ENCODE measurements around the gene ZFYVE28. TPM values are rescaled to one million over a fixed set of nuclear protein-coding genes. Genes with fewer than 3 reads are reported as not detected.

The ZFYVE28 gene
- total and polyA plus RNA-seq, 2 donors (not counting 1 experiment from before 2014, with no cell fraction given), result 5.8 to 12.1 TPM

DNA sequence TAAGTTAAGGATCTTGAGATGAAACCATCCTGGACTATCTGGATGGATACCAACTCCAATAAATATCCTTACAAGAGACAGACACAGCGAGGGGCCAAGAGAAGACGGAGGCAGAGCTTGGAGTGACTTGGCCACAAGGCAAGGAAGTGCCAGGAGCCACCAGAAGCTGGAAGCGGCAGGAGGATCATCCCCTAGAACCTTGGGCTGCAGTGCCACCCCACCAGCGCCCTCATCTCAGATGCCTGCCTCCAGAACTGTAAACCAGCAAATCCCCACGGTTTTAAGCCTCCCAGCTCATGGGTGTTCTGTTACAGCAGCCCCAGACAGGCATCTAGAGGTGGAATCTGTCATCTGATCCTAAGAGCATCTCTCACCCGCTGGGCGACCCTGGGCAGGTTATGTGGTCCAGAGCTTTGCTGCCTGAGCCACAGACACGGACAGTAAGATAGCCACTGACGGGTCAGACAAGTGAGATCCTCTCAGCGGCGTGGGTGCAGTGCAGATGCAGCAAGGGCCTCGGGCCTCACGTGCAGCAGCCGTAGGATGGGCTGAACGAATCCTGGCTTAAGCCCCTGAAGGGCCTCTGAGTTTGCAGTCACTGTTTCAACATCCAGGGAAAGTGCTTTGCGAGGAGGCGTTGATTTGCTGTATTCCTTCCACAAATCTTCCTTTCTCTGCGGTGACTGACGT lies 131.4 kb downstream of the ZFYVE28 start:
- Mint-ChIP-seq H3K27me3 (no peaks in the 10 kb centered on the region), H3K4me3 (no peak overlapping the region), H3K27ac (no peak overlapping the region)

More for the DNA sequence above, 131.4 kb downstream of the ZFYVE28 start:
- no peak overlapping the region for H3K27ac ChIP-seq (ENCODE audit: low read length in 2 of 2)
- intact Hi-C loops (cut with micrococcal nuclease), result no loop called here
- no peaks in the 10 kb centered on the region for H4K20me1 ChIP-seq (ENCODE audit: control insufficient read depth, insufficient read depth, low read length, poor library complexity, severe bottlenecking)
- Mint-ChIP-seq H3K9me3 (ENCODE audit: insufficient read depth) (no peaks in the 10 kb centered on the region), H3K4me1 (peaks cover 29% of the 10 kb centered on the region)
- no peaks in the 10 kb centered on the region for H3K79me2 ChIP-seq (ENCODE audit: control insufficient read depth, insufficient read depth, low read length)
- H3K36me3 ChIP-seq (replicated peaks in 1 of 2; ENCODE audit: control extremely low read depth in 1 of 2, control insufficient read depth in 1 of 2, extremely low read depth in 1 of 2, insufficient read depth in 2 of 2, low read length in 1 of 2), result no peaks in the 10 kb centered on the region
- ATAC-seq (ENCODE audit: low read depth) (no peak), DNase-seq (no peak)
- H3K4me3 ChIP-seq (ENCODE audit: control extremely low read depth in 1 of 5, extremely low read depth in 1 of 5, insufficient read depth in 1 of 5, low read depth in 2 of 5, low read length in 4 of 5), result no peak overlapping the region
- no peak overlapping the region for H3K4me2 ChIP-seq (replicated peaks; ENCODE audit: low read depth, low read length, poor library complexity, severe bottlenecking)
- H3K4me1 ChIP-seq (ENCODE audit: control insufficient read depth in 2 of 2, insufficient read depth in 2 of 2, low read length in 2 of 2), result peaks cover 25 to 26% of the 10 kb centered on the region in 2 donors
- H3K9ac ChIP-seq (ENCODE audit: low read length), result no peak overlapping the region
- ChIA-PET CTCF (no interaction called here), POLR2A (no interaction called here)
- H2AFZ ChIP-seq (ENCODE audit: insufficient read depth, low read depth, low read length, poor library complexity, severe bottlenecking), result no peak overlapping the region
- no peak for TF ChIP-seq EZH2 (IDR thresholded peaks at IDR 0.05; ENCODE audit: borderline replicate concordance, insufficient read depth, low read depth, low read length, poor library complexity, severe bottlenecking)
- TF ChIP-seq, protein P1, sequence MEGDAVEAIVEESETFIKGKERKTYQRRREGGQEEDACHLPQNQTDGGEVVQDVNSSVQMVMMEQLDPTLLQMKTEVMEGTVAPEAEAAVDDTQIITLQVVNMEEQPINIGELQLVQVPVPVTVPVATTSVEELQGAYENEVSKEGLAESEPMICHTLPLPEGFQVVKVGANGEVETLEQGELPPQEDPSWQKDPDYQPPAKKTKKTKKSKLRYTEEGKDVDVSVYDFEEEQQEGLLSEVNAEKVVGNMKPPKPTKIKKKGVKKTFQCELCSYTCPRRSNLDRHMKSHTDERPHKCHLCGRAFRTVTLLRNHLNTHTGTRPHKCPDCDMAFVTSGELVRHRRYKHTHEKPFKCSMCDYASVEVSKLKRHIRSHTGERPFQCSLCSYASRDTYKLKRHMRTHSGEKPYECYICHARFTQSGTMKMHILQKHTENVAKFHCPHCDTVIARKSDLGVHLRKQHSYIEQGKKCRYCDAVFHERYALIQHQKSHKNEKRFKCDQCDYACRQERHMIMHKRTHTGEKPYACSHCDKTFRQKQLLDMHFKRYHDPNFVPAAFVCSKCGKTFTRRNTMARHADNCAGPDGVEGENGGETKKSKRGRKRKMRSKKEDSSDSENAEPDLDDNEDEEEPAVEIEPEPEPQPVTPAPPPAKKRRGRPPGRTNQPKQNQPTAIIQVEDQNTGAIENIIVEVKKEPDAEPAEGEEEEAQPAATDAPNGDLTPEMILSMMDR (IDR thresholded peaks at IDR 0.05), result no peak
- peaks cover 0 to 14% (median 0%) of the 10 kb centered on the region in 3 donors for H3K9me3 ChIP-seq (ENCODE audit: control extremely low read depth in 1 of 3, control insufficient read depth in 2 of 3, insufficient read depth in 1 of 3, low read length in 2 of 3)
- WGBS (ENCODE audit: insufficient coverage), result 90% methylated on average over 17 of the region's 19 CpGs
- H3K27me3 ChIP-seq (replicated peaks in 1 of 4; ENCODE audit: control extremely low read depth in 1 of 4, control insufficient read depth in 3 of 4, insufficient read depth in 4 of 4, low read length in 3 of 4), result peaks cover 0 to 8% (median 3%) of the 10 kb centered on the region in 4 experiments

All from B cell (primary cell).